ENCODE measurements around the gene CDH4.

Gene CDH4

DNA sequence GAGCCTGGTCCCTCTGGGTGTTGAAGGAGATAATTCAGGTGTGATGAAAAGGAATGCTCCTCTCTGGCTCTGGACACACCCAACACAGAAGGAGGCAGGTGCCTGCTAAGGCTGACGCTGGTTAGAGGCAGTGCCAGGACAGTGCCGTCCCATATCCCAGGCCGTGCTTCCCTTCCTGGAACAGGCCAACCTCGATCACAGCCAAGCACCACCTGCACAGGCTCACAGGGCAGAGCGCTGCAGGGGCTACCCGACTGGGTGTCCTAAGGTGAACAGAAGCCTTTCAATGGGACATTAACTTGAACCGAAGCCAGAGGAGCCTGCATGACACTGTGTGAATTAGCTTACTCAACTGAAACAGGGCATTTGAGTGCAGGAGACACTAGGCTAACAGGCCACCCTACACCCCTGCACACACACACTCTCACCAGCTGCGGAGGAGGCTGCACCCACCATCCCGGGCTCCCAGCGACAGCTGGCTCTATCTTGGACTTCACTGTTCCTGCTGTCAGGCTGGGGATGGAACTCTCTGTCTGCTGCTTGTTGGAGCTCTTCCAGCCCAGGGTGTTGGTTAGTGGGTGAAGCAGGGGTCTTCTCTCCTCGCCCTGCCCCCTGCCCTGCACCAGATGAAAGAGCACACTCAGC lies 466.4 kb downstream of the CDH4 start:
- TF ChIP-seq, protein P1, sequence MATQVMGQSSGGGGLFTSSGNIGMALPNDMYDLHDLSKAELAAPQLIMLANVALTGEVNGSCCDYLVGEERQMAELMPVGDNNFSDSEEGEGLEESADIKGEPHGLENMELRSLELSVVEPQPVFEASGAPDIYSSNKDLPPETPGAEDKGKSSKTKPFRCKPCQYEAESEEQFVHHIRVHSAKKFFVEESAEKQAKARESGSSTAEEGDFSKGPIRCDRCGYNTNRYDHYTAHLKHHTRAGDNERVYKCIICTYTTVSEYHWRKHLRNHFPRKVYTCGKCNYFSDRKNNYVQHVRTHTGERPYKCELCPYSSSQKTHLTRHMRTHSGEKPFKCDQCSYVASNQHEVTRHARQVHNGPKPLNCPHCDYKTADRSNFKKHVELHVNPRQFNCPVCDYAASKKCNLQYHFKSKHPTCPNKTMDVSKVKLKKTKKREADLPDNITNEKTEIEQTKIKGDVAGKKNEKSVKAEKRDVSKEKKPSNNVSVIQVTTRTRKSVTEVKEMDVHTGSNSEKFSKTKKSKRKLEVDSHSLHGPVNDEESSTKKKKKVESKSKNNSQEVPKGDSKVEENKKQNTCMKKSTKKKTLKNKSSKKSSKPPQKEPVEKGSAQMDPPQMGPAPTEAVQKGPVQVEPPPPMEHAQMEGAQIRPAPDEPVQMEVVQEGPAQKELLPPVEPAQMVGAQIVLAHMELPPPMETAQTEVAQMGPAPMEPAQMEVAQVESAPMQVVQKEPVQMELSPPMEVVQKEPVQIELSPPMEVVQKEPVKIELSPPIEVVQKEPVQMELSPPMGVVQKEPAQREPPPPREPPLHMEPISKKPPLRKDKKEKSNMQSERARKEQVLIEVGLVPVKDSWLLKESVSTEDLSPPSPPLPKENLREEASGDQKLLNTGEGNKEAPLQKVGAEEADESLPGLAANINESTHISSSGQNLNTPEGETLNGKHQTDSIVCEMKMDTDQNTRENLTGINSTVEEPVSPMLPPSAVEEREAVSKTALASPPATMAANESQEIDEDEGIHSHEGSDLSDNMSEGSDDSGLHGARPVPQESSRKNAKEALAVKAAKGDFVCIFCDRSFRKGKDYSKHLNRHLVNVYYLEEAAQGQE (IDR thresholded peaks at IDR 0.05; ENCODE audit: insufficient read depth in 1 of 2, low read depth in 2 of 2, low read length in 2 of 2), result no peak
- TF ChIP-seq POLR2AphosphoS5 (IDR thresholded peaks at IDR 0.05; ENCODE audit: low read depth, low read length), result no peak
- no peak for TF ChIP-seq TAF1 (IDR thresholded peaks at IDR 0.05; ENCODE audit: borderline replicate concordance, insufficient read depth, low read length)
- TF ChIP-seq SIN3A (IDR thresholded peaks at IDR 0.05; ENCODE audit: borderline replicate concordance, insufficient read depth, low read length), result no peak
- no peak for TF ChIP-seq FOXP2 (optimal IDR thresholded peaks at IDR 0.05; ENCODE audit: borderline replicate concordance, extremely low read depth, extremely low read length, insufficient read depth)

DNA sequence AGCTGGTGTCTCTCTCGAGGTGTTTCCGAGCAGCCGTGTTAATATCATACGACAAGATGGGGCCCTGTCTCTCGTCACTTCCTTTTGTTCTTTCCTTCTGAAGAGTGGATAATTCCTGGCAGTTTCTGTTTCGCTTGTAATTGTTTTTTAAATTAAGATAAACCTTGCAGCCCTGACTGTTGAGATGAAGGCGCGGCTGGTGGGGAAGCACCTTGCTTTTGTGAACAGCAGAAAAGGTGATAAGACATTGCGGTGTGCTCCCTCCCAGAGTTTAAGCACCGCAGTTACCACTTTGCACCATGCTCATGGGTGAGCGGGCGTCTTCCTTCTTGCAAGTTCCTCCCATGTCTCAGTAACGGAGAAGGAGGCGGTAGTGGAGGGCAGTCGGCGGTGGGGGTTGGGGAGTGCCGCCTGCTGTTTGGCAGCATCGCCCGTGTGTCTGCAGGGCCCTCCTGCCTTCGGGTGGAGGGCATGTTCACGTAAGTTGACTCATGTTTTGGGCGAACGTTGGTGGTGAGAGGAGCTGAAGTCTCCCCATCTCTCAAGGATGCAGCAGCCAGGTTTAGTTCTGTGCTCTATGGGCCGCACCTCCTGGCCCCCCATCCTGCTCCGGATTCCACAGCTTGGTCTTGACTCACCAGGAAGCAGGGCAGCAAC lies 467.8 kb downstream of the CDH4 start:
- no peak for TF ChIP-seq FOXP2 (optimal IDR thresholded peaks at IDR 0.05; ENCODE audit: borderline replicate concordance, extremely low read depth, extremely low read length, insufficient read depth)
- TF ChIP-seq TAF1 (IDR thresholded peaks at IDR 0.05; ENCODE audit: borderline replicate concordance, insufficient read depth, low read length), result no peak
- TF ChIP-seq, protein P1 (IDR thresholded peaks at IDR 0.05; ENCODE audit: insufficient read depth in 1 of 2, low read depth in 2 of 2, low read length in 2 of 2), result no peak
- no peak for TF ChIP-seq SIN3A (IDR thresholded peaks at IDR 0.05; ENCODE audit: borderline replicate concordance, insufficient read depth, low read length)
- TF ChIP-seq POLR2AphosphoS5 (IDR thresholded peaks at IDR 0.05; ENCODE audit: low read depth, low read length), result no peak

DNA sequence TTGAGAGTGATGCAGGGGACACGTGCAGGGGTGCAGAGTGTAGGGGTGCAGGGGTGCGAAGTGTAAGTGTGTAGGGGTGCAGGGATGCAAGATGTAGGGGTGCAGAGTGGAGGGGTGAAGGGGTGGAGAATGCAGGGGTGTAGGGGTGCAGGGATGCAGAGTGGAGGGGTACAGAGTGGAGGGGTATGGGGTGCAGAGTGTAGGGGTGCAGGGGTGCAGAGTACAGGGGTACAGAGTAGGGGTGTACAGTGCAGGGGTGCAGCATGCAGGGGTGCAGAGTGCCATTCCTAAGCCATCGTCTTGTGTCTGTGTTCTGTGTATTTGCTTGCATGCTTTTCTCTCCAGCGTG lies 468.3 kb downstream of the CDH4 start:
- TF ChIP-seq SIN3A (IDR thresholded peaks at IDR 0.05; ENCODE audit: borderline replicate concordance, insufficient read depth, low read length), result no peak
- no peak for TF ChIP-seq FOXP2 (optimal IDR thresholded peaks at IDR 0.05; ENCODE audit: borderline replicate concordance, extremely low read depth, extremely low read length, insufficient read depth)
- TF ChIP-seq, protein P1 (IDR thresholded peaks at IDR 0.05; ENCODE audit: insufficient read depth in 1 of 2, low read depth in 2 of 2, low read length in 2 of 2), result no peak
- TF ChIP-seq POLR2AphosphoS5 (IDR thresholded peaks at IDR 0.05; ENCODE audit: low read depth, low read length), result no peak
- no peak for TF ChIP-seq TAF1 (IDR thresholded peaks at IDR 0.05; ENCODE audit: borderline replicate concordance, insufficient read depth, low read length)

DNA sequence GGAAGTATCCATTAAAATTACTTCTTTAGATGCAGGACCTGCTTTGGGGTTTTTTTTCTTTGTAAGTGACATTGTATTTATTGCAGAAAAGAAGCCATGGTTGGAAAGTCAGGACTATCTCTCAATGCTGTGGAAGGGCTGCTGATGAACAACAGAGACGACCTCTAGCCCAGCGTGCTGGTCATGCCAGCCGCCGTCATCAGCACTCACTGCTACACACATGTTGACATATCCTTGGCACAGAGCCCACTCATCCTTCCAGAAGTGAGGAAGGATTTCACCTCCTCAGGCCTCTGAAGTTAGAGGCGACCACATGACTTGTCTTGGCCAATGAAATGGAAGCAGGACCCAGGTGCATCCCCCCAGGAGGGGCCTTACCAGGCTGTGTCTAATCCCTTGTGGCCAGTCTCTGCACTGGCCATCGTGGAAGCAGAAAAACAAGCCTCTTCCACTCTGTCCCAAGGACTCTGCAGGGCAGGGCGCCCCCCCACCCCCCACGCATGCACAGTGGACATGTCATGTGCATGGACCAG lies 470.2 kb downstream of the CDH4 start:
- TF ChIP-seq TAF1 (IDR thresholded peaks at IDR 0.05; ENCODE audit: borderline replicate concordance, insufficient read depth, low read length), result no peak
- TF ChIP-seq POLR2AphosphoS5 (IDR thresholded peaks at IDR 0.05; ENCODE audit: low read depth, low read length), result no peak
- TF ChIP-seq, protein P1 (IDR thresholded peaks at IDR 0.05; ENCODE audit: insufficient read depth in 1 of 2, low read depth in 2 of 2, low read length in 2 of 2), result no peak
- no peak for TF ChIP-seq SIN3A (IDR thresholded peaks at IDR 0.05; ENCODE audit: borderline replicate concordance, insufficient read depth, low read length)
- TF ChIP-seq FOXP2 (optimal IDR thresholded peaks at IDR 0.05; ENCODE audit: borderline replicate concordance, extremely low read depth, extremely low read length, insufficient read depth), result no peak

Measured in PFSK-1 (cell line).